CD4-positive, alpha-beta T cell (primary cell): ENCODE results near the gene SPIB. TPM values are rescaled to one million over a fixed set of nuclear protein-coding genes. Genes with fewer than 3 reads are reported as not detected.

ENCODE experiments used
- ATAC-seq: fragments of 200-7000 bp; cut with Tn5 transposase; one replicate; pipeline ENCODE4 v1.10.0; 2022; ENCODE audit warnings: mild to moderate bottlenecking; ENCODE audit not compliant: poor library complexity
- CTCF ChIA-PET: fragments of 350-600 bp; sonication (Branson Sonifier 250); formaldehyde crosslinking; loops from one replicate; lab custom pipeline; 2021; ENCODE audit warnings: antibody characterized with exemption, inconsistent platforms; lab: Charles Lee
- POLR2A ChIA-PET: fragments of 350-600 bp; sonication (Branson Sonifier 250); formaldehyde crosslinking; loops from one replicate; lab custom pipeline; 2021; ENCODE audit warnings: antibody characterized with exemption, inconsistent platforms; lab: Charles Lee
- DNase-seq, 14 experiments: peaks; one replicate each; pipeline ENCODE4 v3.0.0-alpha.2; 2013 to 2020; ENCODE audit warnings: mixed read lengths in 2 of 14
- H3K27ac ChIP-seq, 2 donors: one replicate each; pipeline versions ENCODE4 v1.5.1 to v1.7.0; 2013; ENCODE audit warnings: low read length in 2 of 2, low read depth in 1 of 2, mild to moderate bottlenecking in 1 of 2
- H3K27me3 ChIP-seq, 2 experiments: 1 replicate in 1 of 2; 2 replicates in 1 of 2; pipeline versions ENCODE4 v1.6.1 to v1.7.0; 2013; ENCODE audit warnings: low read length in 2 of 2, control low read depth in 1 of 2, mild to moderate bottlenecking in 1 of 2, moderate library complexity in 1 of 2; ENCODE audit not compliant: insufficient read depth in 2 of 2, control insufficient read depth in 1 of 2
- H3K36me3 ChIP-seq: one replicate; pipeline ENCODE4 v1.6.1; 2013; ENCODE audit warnings: low read length, control low read depth; ENCODE audit not compliant: insufficient read depth
- H3K4me1 ChIP-seq: one replicate; pipeline ENCODE4 v1.6.1; 2013; ENCODE audit warnings: low read length, control low read depth; ENCODE audit not compliant: insufficient read depth
- H3K4me3 ChIP-seq: one replicate; pipeline ENCODE4 v1.5.1; 2013; ENCODE audit warnings: mild to moderate bottlenecking, low read length, moderate library complexity
- H3K9me3 ChIP-seq, 2 experiments: 1 replicate in 1 of 2; 2 replicates in 1 of 2; pipeline versions ENCODE4 v1.6.1 to v1.7.0; 2013; ENCODE audit warnings: low read length in 2 of 2, mild to moderate bottlenecking in 2 of 2, control low read depth in 1 of 2, moderate library complexity in 1 of 2; ENCODE audit not compliant: control insufficient read depth in 1 of 2, insufficient read depth in 1 of 2
- H3K27ac Mint-ChIP-seq: one replicate; pipeline ENCODE4 v1.8.0; 2020; ENCODE audit warnings: mixed read lengths
- H3K27me3 Mint-ChIP-seq: one replicate; pipeline ENCODE4 v1.8.0; 2021; ENCODE audit warnings: mixed read lengths
- H3K36me3 Mint-ChIP-seq: one replicate; pipeline ENCODE4 v1.8.0; 2021; ENCODE audit warnings: low read depth, mixed read lengths
- H3K4me1 Mint-ChIP-seq: one replicate; pipeline ENCODE4 v1.8.0; 2021; ENCODE audit warnings: low read depth, mixed read lengths
- H3K4me3 Mint-ChIP-seq: one replicate; pipeline ENCODE4 v1.8.0; 2020; ENCODE audit warnings: mild to moderate bottlenecking, mixed read lengths
- H3K9me3 Mint-ChIP-seq: one replicate; pipeline ENCODE4 v1.8.0; 2020; ENCODE audit warnings: mixed read lengths
- CTCF ChIP-seq: fragments of 200-600 bp; IDR thresholded peaks from one replicate; pipeline ENCODE4 v1.8.0; 2022; ENCODE audit warnings: antibody characterized with exemption, mild to moderate bottlenecking
- intact Hi-C, 2 experiments: fragments of 100-400 bp; cut with DNase I in 1 of 2; cut with micrococcal nuclease in 1 of 2; formaldehyde crosslinking; loops; one replicate each; pipeline versions ENCODE4 v1.15.1 to v1.9.0; 2023 to 2025; cut with DNase I, micrococcal nuclease
- total RNA-seq, 174 experiments: library from RNA in 2 of 174; stranded (reverse) in 2 of 174; gene quantifications; one replicate each; pipeline ENCODE4 v1.2.3 and lab custom pipeline; 2021 to 2026

The SPIB gene
- total RNA-seq, 2 experiments from 2014 or later = 0.42 to 0.52 TPM

GRCh38 chr19:50449236-50449899 lies 30.6 kb downstream of the SPIB start:
- H3K4me1 ChIP-seq = no peaks in the 10 kb centered on the region
- peaks cover 9% of the 10 kb centered on the region for H3K27me3 Mint-ChIP-seq
- H3K27ac Mint-ChIP-seq = no peak overlapping the region
- H3K27me3 ChIP-seq = no peaks in the 10 kb centered on the region
- intact Hi-C loops = no loop called here
- no peaks in the 10 kb centered on the region for H3K4me1 Mint-ChIP-seq
- H3K4me3 Mint-ChIP-seq = no peak overlapping the region
- no peak for TF ChIP-seq CTCF
- DNase-seq (peak in 1 of 14 experiments; percentile 9), ATAC-seq (no peak)
- no peaks in the 10 kb centered on the region for H3K9me3 Mint-ChIP-seq
- no peak overlapping the region for H3K4me3 ChIP-seq
- H3K9me3 ChIP-seq = peaks cover 0 to 5% of the 10 kb centered on the region in 2 experiments
- H3K27ac ChIP-seq = no peak overlapping the region
- POLR2A ChIA-PET = no interaction called here
- no peaks in the 10 kb centered on the region for H3K36me3 ChIP-seq
- no peaks in the 10 kb centered on the region for H3K36me3 Mint-ChIP-seq
- CTCF ChIA-PET = no interaction called here

- H3K9me3 ChIP-seq = peaks cover 0 to 5% of the 10 kb centered on the region in 2 experiments
- no peaks in the 10 kb centered on the region for H3K27me3 ChIP-seq
- DNase-seq (peak in 1 of 14 experiments; percentile 9), ATAC-seq (no peak)
- no peaks in the 10 kb centered on the region for H3K4me1 ChIP-seq
- H3K9me3 Mint-ChIP-seq = no peaks in the 10 kb centered on the region
- no peak overlapping the region for H3K27ac ChIP-seq
- ChIA-PET CTCF (no interaction called here), POLR2A (no interaction called here)
- no peak for TF ChIP-seq CTCF
- intact Hi-C loops = no loop called here
- H3K27ac Mint-ChIP-seq = no peak overlapping the region
- H3K4me3 Mint-ChIP-seq = no peak overlapping the region
- H3K36me3 Mint-ChIP-seq = no peaks in the 10 kb centered on the region
- no peak overlapping the region for H3K4me3 ChIP-seq
- H3K36me3 ChIP-seq = no peaks in the 10 kb centered on the region
- H3K27me3 Mint-ChIP-seq = peaks cover 12% of the 10 kb centered on the region
- no peaks in the 10 kb centered on the region for H3K4me1 Mint-ChIP-seq
Measured at GRCh38 chr19:50450369-50451222, 31.9 kb downstream of the SPIB start.

GRCh38 chr19:50451223-50451534 lies 32.4 kb downstream of the SPIB start:
- no peak overlapping the region for H3K4me3 ChIP-seq
- no peak overlapping the region for H3K27ac ChIP-seq
- Mint-ChIP-seq H3K4me3 (no peak overlapping the region), H3K27me3 (peaks cover 16% of the 10 kb centered on the region), H3K36me3 (no peaks in the 10 kb centered on the region), H3K27ac (no peak overlapping the region), H3K9me3 (no peaks in the 10 kb centered on the region), H3K4me1 (no peaks in the 10 kb centered on the region)
- ATAC-seq (no peak), DNase-seq (peak in 1 of 14 experiments; percentile 8)
- no peak for TF ChIP-seq CTCF
- no peaks in the 10 kb centered on the region for H3K27me3 ChIP-seq
- ChIA-PET CTCF (no interaction called here), POLR2A (no interaction called here)
- H3K9me3 ChIP-seq = peaks cover 0 to 5% of the 10 kb centered on the region in 2 experiments
- intact Hi-C loops = no loop called here
- H3K36me3 ChIP-seq = no peaks in the 10 kb centered on the region
- H3K4me1 ChIP-seq = no peaks in the 10 kb centered on the region
